Measurements from ENCODE around the gene FBXL2. TPM values are rescaled to one million over a fixed set of nuclear protein-coding genes. Genes with fewer than 3 reads are reported as not detected.

The FBXL2 gene, protein sequence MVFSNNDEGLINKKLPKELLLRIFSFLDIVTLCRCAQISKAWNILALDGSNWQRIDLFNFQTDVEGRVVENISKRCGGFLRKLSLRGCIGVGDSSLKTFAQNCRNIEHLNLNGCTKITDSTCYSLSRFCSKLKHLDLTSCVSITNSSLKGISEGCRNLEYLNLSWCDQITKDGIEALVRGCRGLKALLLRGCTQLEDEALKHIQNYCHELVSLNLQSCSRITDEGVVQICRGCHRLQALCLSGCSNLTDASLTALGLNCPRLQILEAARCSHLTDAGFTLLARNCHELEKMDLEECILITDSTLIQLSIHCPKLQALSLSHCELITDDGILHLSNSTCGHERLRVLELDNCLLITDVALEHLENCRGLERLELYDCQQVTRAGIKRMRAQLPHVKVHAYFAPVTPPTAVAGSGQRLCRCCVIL
- 3.6 TPM for total RNA-seq
- long read RNA-seq, partial matches to known transcripts, result 1 of 6 reads
- long read RNA-seq, other reads (novel, unspliced or antisense), result 1 of 6 reads

DNA sequence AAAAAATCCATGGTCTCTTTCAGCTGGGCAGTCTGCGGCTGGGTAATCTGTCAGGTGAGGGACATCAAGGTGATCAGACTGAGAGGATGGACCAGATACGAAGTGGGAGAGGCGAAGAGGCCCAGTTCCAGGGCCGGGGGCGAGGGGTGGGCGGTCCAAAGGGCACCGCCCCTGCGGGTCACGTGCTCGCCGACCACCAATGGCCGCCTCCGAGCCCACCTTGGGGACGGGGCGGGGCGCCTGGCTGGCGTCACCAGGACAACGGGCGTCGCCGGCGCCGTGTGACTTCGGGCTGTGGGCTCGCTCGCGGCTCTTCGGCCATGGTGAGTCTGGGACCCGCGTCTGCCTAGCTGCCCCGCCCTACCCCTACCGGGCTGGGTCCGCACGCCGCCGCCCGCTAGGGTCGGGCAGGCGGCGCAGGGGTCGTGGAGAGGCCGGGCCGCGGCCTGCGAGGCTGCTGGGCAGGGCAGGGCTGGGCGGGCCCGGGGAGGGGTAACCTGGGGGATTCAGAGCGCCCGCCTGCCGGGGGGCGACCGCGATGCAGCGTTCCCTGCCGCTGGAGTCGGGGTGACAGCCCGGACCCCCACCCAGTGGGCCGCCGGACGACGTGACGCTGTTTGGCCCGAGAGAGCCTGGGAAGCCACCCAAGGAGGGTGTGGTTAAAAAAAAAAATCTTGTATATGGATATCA is at the start of gene FBXL2:
Gene FBXL2, plus strand, starts transcription at position 250 of the 690 bp plus-strand sequence. Its CDS starts 71 bp downstream, at position 321.
- intact Hi-C loops (cut with DNase I), result no loop called here

GRCh38 chr3:33229066-33229465 is 48.2 kb upstream of the FBXL2 start:
- DNase-seq (ENCODE audit: low spot score), result no peak
- intact Hi-C loops (cut with DNase I), result no loop called here

More for the DNA sequence above, at the start of gene FBXL2:
- DNase-seq (ENCODE audit: low spot score), result no peak

- DNase-seq (ENCODE audit: low spot score), result no peak
- intact Hi-C loops (cut with DNase I), result no loop called here
Measured at GRCh38 chr3:33229947-33230346, 47.3 kb upstream of the FBXL2 start.

DNA sequence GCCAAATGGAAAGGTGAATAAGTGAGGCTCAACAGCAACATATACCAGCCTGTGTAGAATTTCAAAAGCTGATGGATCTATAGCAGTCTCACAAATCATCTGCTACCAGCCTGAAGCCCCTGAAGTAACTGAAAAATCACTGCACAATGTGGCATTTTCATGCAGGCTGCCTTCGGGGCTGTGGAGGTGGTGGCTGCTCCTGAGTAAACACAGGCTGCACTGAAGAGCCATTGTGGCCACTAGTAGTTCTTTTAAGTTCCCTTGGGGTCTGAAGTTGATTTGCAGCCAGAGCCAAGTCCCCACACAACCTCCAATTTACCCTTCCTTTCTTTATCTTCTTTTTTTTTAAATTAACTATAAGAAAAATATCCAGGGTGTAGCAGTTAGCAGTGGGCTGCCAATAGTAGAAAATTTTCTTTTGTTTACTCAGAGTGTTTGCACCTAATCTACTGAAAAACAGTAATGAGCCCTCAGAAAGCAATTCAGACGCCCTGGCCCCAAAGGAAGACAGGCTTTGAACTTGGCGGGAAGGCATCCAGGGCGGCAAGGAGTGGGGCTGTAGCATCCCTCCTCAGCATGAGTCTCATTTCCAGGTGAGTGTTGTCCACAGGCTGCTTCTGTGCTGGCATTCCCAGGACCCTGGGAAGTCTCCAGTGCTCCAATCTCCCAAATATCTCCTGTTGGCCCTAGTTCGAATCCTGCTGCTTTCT is 45.3 kb upstream of the FBXL2 start:
- no peak for DNase-seq (ENCODE audit: low spot score)
- intact Hi-C loops (cut with DNase I), result no loop called here

- intact Hi-C loops (cut with DNase I), result no loop called here
- no peak for DNase-seq (ENCODE audit: low spot score)
Measured at GRCh38 chr3:33233884-33234283, 43.4 kb upstream of the FBXL2 start.

GRCh38 chr3:33236005-33236404 is 41.2 kb upstream of the FBXL2 start:
- intact Hi-C loops (cut with DNase I), result no loop called here
- no peak for DNase-seq (ENCODE audit: low spot score)

DNA sequence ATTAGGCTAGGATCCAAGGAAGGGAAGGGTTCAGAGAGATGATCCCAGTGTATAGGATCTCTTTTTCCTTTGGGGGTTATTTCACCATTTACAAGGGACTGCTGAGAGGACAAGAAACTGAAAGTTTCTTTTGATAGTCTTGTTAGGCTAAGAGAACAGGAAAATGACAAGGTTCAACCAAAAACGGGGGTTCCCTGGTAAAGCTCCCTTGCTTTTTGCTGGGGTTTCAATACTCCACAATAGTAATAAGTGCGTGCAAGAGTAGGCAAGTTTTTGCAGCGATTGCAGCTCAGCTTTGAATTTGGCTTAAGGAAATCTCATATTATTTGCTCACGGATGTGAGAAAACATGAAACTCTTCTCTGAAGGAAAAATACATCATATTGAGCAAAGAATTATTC is 39.8 kb upstream of the FBXL2 start:
- no peak for DNase-seq (ENCODE audit: low spot score)
- intact Hi-C loops (cut with DNase I), result no loop called here

GRCh38 chr3:33238923-33239322 is 38.3 kb upstream of the FBXL2 start:
- no peak for DNase-seq (ENCODE audit: low spot score)
- intact Hi-C loops (cut with DNase I), result no loop called here

DNA sequence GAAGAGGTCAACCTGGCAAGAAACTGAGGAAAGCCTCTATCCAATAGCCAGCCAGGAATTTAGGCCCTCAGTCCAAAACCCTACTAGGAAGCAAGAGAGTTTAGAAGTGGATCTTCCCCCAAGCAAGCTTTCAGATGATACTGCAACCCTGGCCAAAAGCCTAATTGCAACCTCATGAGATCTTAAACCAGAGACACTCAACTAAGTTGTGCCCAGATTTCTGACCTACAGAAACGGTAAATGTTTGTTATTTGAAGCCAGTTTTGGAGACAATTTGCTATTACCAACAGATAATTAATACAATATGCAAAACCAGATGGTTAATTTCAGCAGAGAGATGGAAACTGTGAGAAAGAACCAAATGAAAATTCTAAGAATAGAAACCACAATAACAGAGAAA is 37.0 kb upstream of the FBXL2 start:
- intact Hi-C loops (cut with DNase I), result no loop called here
- no peak for DNase-seq (ENCODE audit: low spot score)

DNA sequence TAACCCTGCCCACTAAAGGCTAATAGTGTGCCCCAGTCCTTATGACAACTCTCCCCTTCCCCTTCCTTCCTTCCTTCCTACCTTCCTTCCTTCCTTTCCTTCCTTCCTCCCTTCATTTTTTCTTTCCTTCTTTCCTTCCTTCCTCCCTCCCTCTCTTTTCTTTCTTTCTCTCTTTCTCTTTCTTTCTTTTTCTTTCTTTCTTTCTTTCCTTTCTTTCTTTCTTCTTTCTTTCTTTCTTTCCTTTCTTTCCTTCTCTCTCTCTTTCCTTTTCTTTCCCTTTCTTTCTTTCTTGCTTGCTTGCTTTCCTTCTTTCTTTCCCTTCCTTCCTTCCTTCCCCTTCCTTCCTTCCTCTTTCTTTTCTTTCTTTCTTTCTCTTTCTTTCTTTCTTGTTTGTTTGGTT is 30.5 kb upstream of the FBXL2 start:
- DNase-seq (ENCODE audit: low spot score), result no peak
- intact Hi-C loops (cut with DNase I), result no loop called here

DNA sequence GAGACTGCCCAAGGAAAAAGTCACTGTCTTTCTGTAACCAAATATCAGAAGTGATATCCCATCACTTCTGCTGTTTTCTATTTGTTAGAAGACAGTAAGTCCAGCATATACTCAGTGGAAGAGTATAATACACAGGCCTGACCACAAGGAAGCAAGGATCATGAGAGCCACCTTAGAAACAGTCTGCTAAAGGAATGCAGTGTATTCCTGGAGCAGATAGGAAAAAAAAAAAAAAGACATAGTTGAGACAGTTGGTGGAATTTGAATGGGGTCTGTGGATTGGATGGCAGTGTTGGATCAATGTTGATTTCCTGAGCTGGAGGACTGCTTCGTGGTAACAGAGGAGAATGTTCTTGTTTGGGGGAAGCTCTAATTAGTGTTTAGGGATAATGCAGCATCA is 26.5 kb upstream of the FBXL2 start:
- intact Hi-C loops (cut with DNase I), result no loop called here
- no peak for DNase-seq (ENCODE audit: low spot score)

DNA sequence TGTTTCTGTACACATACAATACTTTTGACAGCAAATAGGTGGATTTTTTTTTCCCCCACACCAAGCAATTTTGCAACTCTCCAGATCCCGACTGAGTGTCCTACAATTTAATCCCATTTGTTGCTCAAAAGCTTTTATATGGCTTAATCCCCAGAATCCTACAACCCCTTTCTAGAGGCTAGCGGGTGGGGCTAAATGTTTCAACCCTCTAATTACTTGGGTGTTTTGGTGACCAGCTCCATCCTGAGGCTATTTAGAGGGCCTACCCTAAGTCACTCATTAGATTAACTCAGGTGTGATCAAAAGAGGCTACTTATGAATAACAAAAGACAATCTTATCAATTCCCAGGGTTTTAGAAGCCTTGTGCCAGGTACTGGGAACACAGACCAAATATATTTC is 21.0 kb upstream of the FBXL2 start:
- no peak for DNase-seq (ENCODE audit: low spot score)
- intact Hi-C loops (cut with DNase I), result no loop called here

DNA sequence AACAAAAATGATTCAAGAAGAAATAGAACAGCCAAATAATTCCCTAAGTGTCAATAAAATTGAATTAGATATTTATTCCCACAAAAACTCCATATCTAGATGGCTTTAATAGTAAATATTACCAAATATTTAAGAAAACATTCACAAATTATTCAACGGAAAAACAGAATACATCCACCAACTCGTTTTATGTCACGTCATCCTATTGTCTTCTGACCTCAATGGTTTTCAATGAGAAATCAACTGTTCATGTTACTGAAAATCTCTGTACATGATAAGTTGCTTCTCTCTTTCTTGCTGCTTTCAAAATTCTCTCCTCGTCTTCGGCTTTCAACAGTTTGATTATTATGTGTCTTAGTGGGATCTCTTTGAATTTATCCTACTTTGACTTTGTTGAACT is 17.1 kb upstream of the FBXL2 start:
- intact Hi-C loops (cut with DNase I), result no loop called here
- no peak for DNase-seq (ENCODE audit: low spot score)

GRCh38 chr3:33269385-33269784 is 7.9 kb upstream of the FBXL2 start:
- intact Hi-C loops (cut with DNase I), result no loop called here
- no peak for DNase-seq (ENCODE audit: low spot score)

DNA sequence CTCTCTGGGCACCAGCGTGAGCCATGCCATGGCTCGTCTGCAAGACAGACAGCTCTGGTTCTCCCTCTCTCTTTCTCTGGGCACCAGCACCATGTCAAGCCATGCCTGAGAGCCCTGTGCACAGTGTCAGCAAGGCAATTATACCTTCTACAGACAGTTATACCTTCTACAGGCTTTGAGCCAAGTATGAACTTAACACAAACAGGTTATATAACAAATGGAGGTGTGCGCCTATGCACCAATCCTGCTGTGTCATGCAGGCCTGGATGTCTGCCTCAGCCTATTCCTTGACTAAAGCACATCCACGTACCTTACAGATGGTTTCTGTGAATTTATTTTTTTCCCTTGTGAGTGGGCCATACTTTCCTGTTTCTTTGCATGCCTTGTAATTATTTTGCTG is 5.9 kb upstream of the FBXL2 start:
- intact Hi-C loops (cut with DNase I), result no loop called here
- DNase-seq (ENCODE audit: low spot score), result no peak

DNA sequence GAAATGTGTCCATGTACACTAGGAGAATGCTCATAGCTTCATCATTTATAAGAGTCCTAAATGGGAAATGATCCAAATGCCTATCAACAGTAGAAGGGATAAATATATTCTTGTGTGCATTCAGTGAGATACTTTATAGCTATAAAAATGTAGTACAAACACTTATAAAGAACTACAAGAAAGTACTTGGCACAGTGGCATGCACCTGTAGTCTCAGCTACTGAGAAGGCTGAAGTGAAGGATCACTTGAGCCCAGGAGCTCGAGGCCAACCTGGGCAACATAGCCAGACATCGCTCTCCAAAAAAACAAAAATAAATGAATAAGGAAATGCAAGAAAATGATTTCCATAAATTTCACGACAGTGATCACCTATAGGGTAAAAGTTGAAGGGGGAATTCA is 3.6 kb upstream of the FBXL2 start:
- intact Hi-C loops (cut with DNase I), result no loop called here
- no peak for DNase-seq (ENCODE audit: low spot score)

- intact Hi-C loops (cut with DNase I), result no loop called here
Measured at GRCh38 chr3:33278163-33278562, 921 bp downstream of the FBXL2 start.

DNA sequence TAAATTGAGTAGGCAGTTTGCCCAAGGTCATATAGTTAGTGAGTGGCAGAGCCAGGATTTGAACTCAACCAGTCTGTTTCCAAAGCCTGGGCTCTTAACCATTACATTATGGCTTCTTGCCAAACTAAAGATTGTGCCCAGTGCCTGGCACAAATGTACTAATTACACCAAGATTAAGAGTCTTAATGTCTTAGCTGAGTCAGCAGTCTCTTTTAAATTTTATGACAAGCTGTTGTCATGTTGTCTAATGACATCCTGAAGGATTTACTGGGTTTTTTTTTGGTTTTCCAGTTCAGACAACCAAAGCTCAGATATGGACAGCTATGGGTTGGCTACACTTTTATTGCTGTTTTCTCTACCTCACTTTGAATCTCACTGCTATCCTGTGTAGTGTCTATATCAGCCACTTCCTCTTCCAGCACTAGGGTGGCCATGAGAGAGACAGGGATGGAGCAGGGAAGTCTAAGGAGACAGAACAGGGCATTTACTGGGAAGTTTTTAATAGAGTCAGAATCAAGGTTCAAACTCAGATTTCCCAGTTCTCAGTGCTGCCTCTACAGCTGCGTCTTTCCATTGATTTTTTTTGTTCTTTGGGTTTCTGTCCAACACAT is 10.5 kb downstream of the FBXL2 start:
- no peak for DNase-seq (ENCODE audit: low spot score)
- intact Hi-C loops (cut with DNase I), result no loop called here

More at GRCh38 chr3:33278163-33278562, 921 bp downstream of the FBXL2 start:
- no peak for DNase-seq (ENCODE audit: low spot score)

- intact Hi-C loops (cut with DNase I), result no loop called here
- DNase-seq (ENCODE audit: low spot score), result no peak
Measured at GRCh38 chr3:33299395-33300081, 22.3 kb downstream of the FBXL2 start.

All from cardiac septum (tissue), 1 donor.